SU-DHL-6 (cell line): ENCODE measurements around the gene FAU.

Source experiments
- H2AFZ ChIP-seq: fragments of 200-600 bp; sonication (generic); 2 replicates; pipeline ENCODE4 v1.6.1; 2014; ENCODE audit warnings: low read depth, mild to moderate bottlenecking, moderate library complexity, mixed read lengths, antibody characterized with exemption, low read length; ENCODE audit not compliant: severe bottlenecking
- H3F3A ChIP-seq: fragments of 200-600 bp; shearing (Covaris generic); 2 replicates; pipeline ENCODE4 v1.6.0; 2016; ENCODE audit warnings: antibody characterized with exemption, mild to moderate bottlenecking; ENCODE audit not compliant: insufficient read depth
- H3K27ac ChIP-seq: fragments of 200-600 bp; sonication (generic); 2 replicates; pipeline ENCODE4 v1.5.1; 2016; ENCODE audit warnings: low read depth, mild to moderate bottlenecking, low read length, moderate library complexity, mixed read lengths
- H3K27me3 ChIP-seq: fragments of 200-600 bp; sonication (generic), shearing (Covaris generic); 2 replicates; pipeline ENCODE4 v1.6.0; 2014; ENCODE audit warnings: mild to moderate bottlenecking, low read length
- H3K36me3 ChIP-seq: fragments of 200-600 bp; sonication (generic); 2 replicates; pipeline ENCODE4 v1.6.1; 2014; ENCODE audit warnings: mild to moderate bottlenecking, low read length, mixed read lengths
- H3K4me2 ChIP-seq: fragments of 300-600, 200-600 bp; shearing (Covaris generic), sonication (generic); 2 replicates; pipeline ENCODE4 v1.6.0; 2014; ENCODE audit warnings: low read length, low read depth, mild to moderate bottlenecking; ENCODE audit not compliant: poor library complexity, severe bottlenecking
- H3K4me3 ChIP-seq: fragments of 200-600 bp; sonication (generic); 2 replicates; pipeline ENCODE4 v1.5.1; 2014; ENCODE audit warnings: antibody characterized with exemption, low read length, mild to moderate bottlenecking, mixed read lengths; ENCODE audit not compliant: insufficient read depth, poor library complexity, severe bottlenecking
- H3K79me2 ChIP-seq: fragments of 200-600 bp; sonication (generic); 2 replicates; pipeline ENCODE4 v1.6.1; 2014; ENCODE audit warnings: mild to moderate bottlenecking, low read length, moderate library complexity; ENCODE audit not compliant: insufficient read depth
- H3K9ac ChIP-seq: fragments of 200-600 bp; sonication (generic); 2 replicates; pipeline ENCODE4 v1.7.0; 2014; ENCODE audit warnings: mild to moderate bottlenecking, low read length
- H3K9me2 ChIP-seq: fragments of 200-600 bp; sonication (generic); replicated peaks from 2 replicates; pipeline ENCODE4 v1.6.1; 2014; ENCODE audit warnings: low read length; ENCODE audit not compliant: insufficient read depth
- H3K9me3 ChIP-seq: fragments of 200-600 bp; sonication (generic); 2 replicates; pipeline ENCODE4 v1.6.1; 2014; ENCODE audit warnings: low read length, mixed read lengths; ENCODE audit not compliant: insufficient read depth
- H4K20me1 ChIP-seq: fragments of 200-600 bp; sonication (generic); 2 replicates; pipeline ENCODE4 v1.6.1; 2014; ENCODE audit warnings: low read depth, mild to moderate bottlenecking, antibody characterized with exemption, low read length, moderate library complexity, mixed read lengths
- EZH2phosphoT487 ChIP-seq: fragments of 200-600 bp; sonication (generic), shearing (Covaris generic); conservative IDR thresholded peaks from 2 replicates; pipeline ENCODE4 v1.6.1; 2018; ENCODE audit warnings: mild to moderate bottlenecking, antibody characterized with exemption, low read length, moderate library complexity, mixed read lengths
- TF ChIP-seq, protein P1 (sequence below): fragments of 200-600 bp; sonication (generic); IDR thresholded peaks from one replicate; pipeline ENCODE4 v1.5.1; 2017; ENCODE audit warnings: antibody characterized with exemption, mild to moderate bottlenecking, low read length, moderate library complexity; ENCODE audit not compliant: insufficient read depth, poor library complexity, severe bottlenecking

Gene FAU

GRCh38 chr11:65126624-65127274 lies 4.8 kb upstream of the FAU start:
- peaks cover 24% of the 10 kb centered on the region for H3K79me2 ChIP-seq
- no peak overlapping the region for H3K4me2 ChIP-seq
- no peaks in the 10 kb centered on the region for H3K27me3 ChIP-seq
- no peaks in the 10 kb centered on the region for H4K20me1 ChIP-seq
- H3K9me3 ChIP-seq = no peaks in the 10 kb centered on the region
- H2AFZ ChIP-seq = no peak overlapping the region
- TF ChIP-seq, protein P1, sequence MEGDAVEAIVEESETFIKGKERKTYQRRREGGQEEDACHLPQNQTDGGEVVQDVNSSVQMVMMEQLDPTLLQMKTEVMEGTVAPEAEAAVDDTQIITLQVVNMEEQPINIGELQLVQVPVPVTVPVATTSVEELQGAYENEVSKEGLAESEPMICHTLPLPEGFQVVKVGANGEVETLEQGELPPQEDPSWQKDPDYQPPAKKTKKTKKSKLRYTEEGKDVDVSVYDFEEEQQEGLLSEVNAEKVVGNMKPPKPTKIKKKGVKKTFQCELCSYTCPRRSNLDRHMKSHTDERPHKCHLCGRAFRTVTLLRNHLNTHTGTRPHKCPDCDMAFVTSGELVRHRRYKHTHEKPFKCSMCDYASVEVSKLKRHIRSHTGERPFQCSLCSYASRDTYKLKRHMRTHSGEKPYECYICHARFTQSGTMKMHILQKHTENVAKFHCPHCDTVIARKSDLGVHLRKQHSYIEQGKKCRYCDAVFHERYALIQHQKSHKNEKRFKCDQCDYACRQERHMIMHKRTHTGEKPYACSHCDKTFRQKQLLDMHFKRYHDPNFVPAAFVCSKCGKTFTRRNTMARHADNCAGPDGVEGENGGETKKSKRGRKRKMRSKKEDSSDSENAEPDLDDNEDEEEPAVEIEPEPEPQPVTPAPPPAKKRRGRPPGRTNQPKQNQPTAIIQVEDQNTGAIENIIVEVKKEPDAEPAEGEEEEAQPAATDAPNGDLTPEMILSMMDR = no peak
- peaks cover 16% of the 10 kb centered on the region; the same call in 1 of the 2 replicates for H3K36me3 ChIP-seq
- no peak overlapping the region for H3K4me3 ChIP-seq
- no peak overlapping the region for H3K9ac ChIP-seq
- H3K9me2 ChIP-seq = no peaks in the 10 kb centered on the region
- H3F3A ChIP-seq = peaks cover 46% of the 10 kb centered on the region
- peak overlapping the region; percentile 33; the same call in 1 of the 2 replicates for H3K27ac ChIP-seq

- no peak overlapping the region for H3K27ac ChIP-seq
These were observed 3.5 kb upstream of the FAU start for GRCh38 chr11:65125197-65126056.

DNA sequence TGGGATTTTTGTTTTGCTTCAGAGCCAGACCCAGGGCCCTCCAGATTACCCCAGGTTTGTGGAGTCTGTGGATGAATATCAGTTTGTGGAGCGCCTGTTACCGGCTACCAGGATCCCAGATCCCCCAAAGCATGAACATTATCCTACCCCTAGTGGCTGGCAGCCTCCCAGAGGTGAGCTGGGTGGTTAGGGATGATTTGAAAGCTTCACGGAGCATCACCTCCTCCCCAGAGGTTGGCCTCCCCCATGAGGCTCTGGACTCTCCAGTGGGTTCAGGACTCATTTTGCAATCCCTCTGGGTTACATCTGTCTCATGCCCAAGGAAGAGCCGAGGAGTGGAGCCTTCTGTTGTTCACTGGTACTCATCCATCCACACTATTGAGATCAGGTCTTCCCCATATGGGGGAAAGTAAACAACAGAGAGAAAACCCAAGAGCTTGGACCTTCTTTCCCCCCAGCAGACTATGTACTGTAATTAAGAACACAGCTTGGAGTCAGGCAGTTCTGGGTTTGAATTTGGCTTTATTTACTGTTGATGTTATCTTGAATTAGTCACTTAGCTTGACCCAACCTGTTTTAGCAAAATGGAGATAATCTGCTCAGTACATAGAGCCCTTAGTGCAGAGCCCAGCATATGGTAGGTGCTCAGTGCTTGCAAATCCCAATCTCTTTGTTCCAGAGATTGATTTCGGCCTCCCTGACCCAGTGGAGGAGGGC lies 2.7 kb upstream of the FAU start:
- H3F3A ChIP-seq = peaks cover 51% of the 10 kb centered on the region
- no peak overlapping the region for H3K9ac ChIP-seq
- no peaks in the 10 kb centered on the region for H3K9me3 ChIP-seq
- H3K9me2 ChIP-seq = no peaks in the 10 kb centered on the region
- no peak for TF ChIP-seq EZH2phosphoT487
- H2AFZ ChIP-seq = no peak overlapping the region
- peaks cover 19% of the 10 kb centered on the region; the same call in 1 of the 2 replicates for H3K36me3 ChIP-seq
- H3K27me3 ChIP-seq = no peaks in the 10 kb centered on the region
- H3K79me2 ChIP-seq = peaks cover 34% of the 10 kb centered on the region
- H3K4me2 ChIP-seq = no peak overlapping the region
- H3K27ac ChIP-seq = no peak overlapping the region
- no peaks in the 10 kb centered on the region for H4K20me1 ChIP-seq
- H3K4me3 ChIP-seq = no peak overlapping the region

More at GRCh38 chr11:65125197-65126056, 3.5 kb upstream of the FAU start:
- Histone ChIP-seq H2AFZ (no peak overlapping the region), H3K36me3 (0 out of 2 replicates have a peak, but pooled peaks cover 15% of the 10 kb centered on the region), H3K9me2 (no peaks in the 10 kb centered on the region), H3K4me2 (no peak overlapping the region), H3K4me3 (no peak overlapping the region), H3K27me3 (no peaks in the 10 kb centered on the region), H4K20me1 (no peaks in the 10 kb centered on the region), H3K79me2 (peaks cover 31% of the 10 kb centered on the region), H3K9me3 (no peaks in the 10 kb centered on the region), H3K9ac (no peak overlapping the region), H3F3A (peaks cover 46% of the 10 kb centered on the region)
- no peak for TF ChIP-seq EZH2phosphoT487
- TF ChIP-seq, protein P1 = no peak
